ENCODE measurements around the gene LRMDA. TPM values are rescaled to one million over a fixed set of nuclear protein-coding genes. Genes with fewer than 3 reads are reported as not detected.

The LRMDA gene
- total RNA-seq, 2 experiments from 2014 or later = not detected

GRCh38 chr10:75392744-75393143, 38.7 kb upstream of the LRMDA start:
- Histone ChIP-seq H3K4me1 (ENCODE audit: insufficient read depth, low read length, poor library complexity, severe bottlenecking) (no peaks in the 10 kb centered on the region), H3K4me2 (ENCODE audit: low read length) (no peak overlapping the region), H4K20me1 (ENCODE audit: insufficient read depth, low read length) (no peaks in the 10 kb centered on the region), H3K79me2 (ENCODE audit: insufficient read depth, low read depth, low read length) (no peaks in the 10 kb centered on the region), H2AFZ (ENCODE audit: low read length) (no peak overlapping the region), H3K27ac (ENCODE audit: low read depth, low read length, poor library complexity, severe bottlenecking) (no peak overlapping the region), H3K36me3 (ENCODE audit: insufficient read depth, low read length) (no peaks in the 10 kb centered on the region), H3K9me3 (ENCODE audit: low read length) (no peaks in the 10 kb centered on the region), H3K9me2 (ENCODE audit: insufficient read depth, low read length) (no peaks in the 10 kb centered on the region), H3K4me3 (ENCODE audit: low read depth, low read length, poor library complexity, severe bottlenecking) (no peak overlapping the region)
- ChIA-PET CTCF (ENCODE audit: unreplicated experiment) (interaction anchor here (0.6 kb wide), 1 partner anchor 16 kb away, joined by 24 read pairs; no protein-coding TSS in a partner anchor), POLR2A (interaction anchor here (0.5 to 0.6 kb wide), 3 partner anchors 33 to 814 kb away, joined by 3 read pairs; no protein-coding TSS in a partner anchor)
- BruUV-seq (replicated peaks) = no TSS peak
- intact Hi-C loops (cut with micrococcal nuclease; ENCODE audit: unreplicated experiment) = no loop called here
- TF ChIP-seq EZH2phosphoT487 (IDR thresholded peaks at IDR 0.05; ENCODE audit: borderline replicate concordance, low read depth, low read length) (no peak), CTCF (conservative IDR thresholded peaks at IDR 0.05; ENCODE audit: low read length) (no peak)
- DNase-seq (ENCODE audit: low spot score) = no peak

- no peaks in the 10 kb centered on the region for H3K9me3 ChIP-seq (ENCODE audit: low read length)
- ChIA-PET POLR2A (no interaction called here), CTCF (ENCODE audit: unreplicated experiment) (no interaction called here)
- no peaks in the 10 kb centered on the region for H3K79me2 ChIP-seq (ENCODE audit: insufficient read depth, low read depth, low read length)
- intact Hi-C loops (cut with micrococcal nuclease; ENCODE audit: unreplicated experiment) = no loop called here
- H2AFZ ChIP-seq (ENCODE audit: low read length) = no peak overlapping the region
- H3K4me3 ChIP-seq (ENCODE audit: low read depth, low read length, poor library complexity, severe bottlenecking) = no peak overlapping the region
- H3K36me3 ChIP-seq (ENCODE audit: insufficient read depth, low read length) = no peaks in the 10 kb centered on the region
- no TSS peak for BruUV-seq (replicated peaks)
- DNase-seq (ENCODE audit: low spot score) = no peak
- no peaks in the 10 kb centered on the region for H4K20me1 ChIP-seq (ENCODE audit: insufficient read depth, low read length)
- no peak overlapping the region for H3K27ac ChIP-seq (ENCODE audit: low read depth, low read length, poor library complexity, severe bottlenecking)
- no peaks in the 10 kb centered on the region for H3K4me1 ChIP-seq (ENCODE audit: insufficient read depth, low read length, poor library complexity, severe bottlenecking)
- H3K4me2 ChIP-seq (ENCODE audit: low read length) = no peak overlapping the region
- TF ChIP-seq CTCF (conservative IDR thresholded peaks at IDR 0.05; ENCODE audit: low read length) (no peak), EZH2phosphoT487 (IDR thresholded peaks at IDR 0.05; ENCODE audit: borderline replicate concordance, low read depth, low read length) (no peak)
- H3K9me2 ChIP-seq (ENCODE audit: insufficient read depth, low read length) = no peaks in the 10 kb centered on the region
Measured at GRCh38 chr10:75394221-75394620, 37.2 kb upstream of the LRMDA start.

- no peaks in the 10 kb centered on the region for H4K20me1 ChIP-seq (ENCODE audit: insufficient read depth, low read length)
- ChIA-PET CTCF (ENCODE audit: unreplicated experiment) (no interaction called here), POLR2A (no interaction called here)
- H3K9me2 ChIP-seq (ENCODE audit: insufficient read depth, low read length) = no peaks in the 10 kb centered on the region
- H3K79me2 ChIP-seq (ENCODE audit: insufficient read depth, low read depth, low read length) = no peaks in the 10 kb centered on the region
- no peak for DNase-seq (ENCODE audit: low spot score)
- H3K27ac ChIP-seq (ENCODE audit: low read depth, low read length, poor library complexity, severe bottlenecking) = no peak overlapping the region
- H3K9me3 ChIP-seq (ENCODE audit: low read length) = no peaks in the 10 kb centered on the region
- H3K36me3 ChIP-seq (ENCODE audit: insufficient read depth, low read length) = no peaks in the 10 kb centered on the region
- H3K4me1 ChIP-seq (ENCODE audit: insufficient read depth, low read length, poor library complexity, severe bottlenecking) = no peaks in the 10 kb centered on the region
- BruUV-seq (replicated peaks) = no TSS peak
- intact Hi-C loops (cut with micrococcal nuclease; ENCODE audit: unreplicated experiment) = no loop called here
- no peak overlapping the region for H2AFZ ChIP-seq (ENCODE audit: low read length)
- TF ChIP-seq CTCF (conservative IDR thresholded peaks at IDR 0.05; ENCODE audit: low read length) (peak; percentile 62), EZH2phosphoT487 (IDR thresholded peaks at IDR 0.05; ENCODE audit: borderline replicate concordance, low read depth, low read length) (no peak)
- no peak overlapping the region for H3K4me3 ChIP-seq (ENCODE audit: low read depth, low read length, poor library complexity, severe bottlenecking)
- H3K4me2 ChIP-seq (ENCODE audit: low read length) = no peak overlapping the region
Measured at GRCh38 chr10:75395066-75395931, 36.1 kb upstream of the LRMDA start.

Measured in OCI-LY7 (cell line).